ENCODE data around the gene CD200R1. TPM values are rescaled to one million over a fixed set of nuclear protein-coding genes. Genes with fewer than 3 reads are reported as not detected.

The CD200R1 gene
- total RNA-seq, 1 experiment from 2014 or later: 0.20 TPM

GRCh38 chr3:112874725-112875124, 100.2 kb downstream of the CD200R1 start:
- Histone ChIP-seq H4K20me1 (ENCODE audit: insufficient read depth) (no peaks in the 10 kb centered on the region), H3K79me2 (ENCODE audit: low read depth) (no peaks in the 10 kb centered on the region), H2AFZ (no peak overlapping the region), H3K9me3 (ENCODE audit: insufficient read depth, low read depth) (peaks cover 12% of the 10 kb centered on the region; the same call in 1 of the 2 replicates), H3K36me3 (ENCODE audit: low read depth) (no peaks in the 10 kb centered on the region), H3K9me2 (ENCODE audit: insufficient read depth) (no peaks in the 10 kb centered on the region), H3K27me3 (ENCODE audit: insufficient read depth, low read depth) (no peaks in the 10 kb centered on the region), H3K4me3 (no peak overlapping the region), H3K4me2 (no peak overlapping the region), H3F3A (ENCODE audit: insufficient read depth, low read depth) (no peaks in the 10 kb centered on the region), H3K27ac (no peak overlapping the region), H3K4me1 (replicated peaks; ENCODE audit: insufficient read depth) (no peaks in the 10 kb centered on the region)
- CTCF ChIA-PET: no interaction called here
- no peak for DNase-seq
- TF ChIP-seq CTCF (conservative IDR thresholded peaks at IDR 0.05) (no peak), EZH2 (IDR thresholded peaks at IDR 0.05; ENCODE audit: low read depth) (no peak)
- POLR2A ChIA-PET (ENCODE audit: unreplicated experiment): no interaction called here
- intact Hi-C loops (cut with micrococcal nuclease; ENCODE audit: unreplicated experiment): loop anchor here (1.0 kb wide), 1 partner anchor 10 kb away; no protein-coding TSS in a partner anchor
- BruUV-seq (replicated peaks): no TSS peak

- H3K9me2 ChIP-seq (ENCODE audit: insufficient read depth): no peaks in the 10 kb centered on the region
- ChIA-PET CTCF (no interaction called here), POLR2A (ENCODE audit: unreplicated experiment) (no interaction called here)
- H3K4me3 ChIP-seq: no peak overlapping the region
- intact Hi-C loops (cut with micrococcal nuclease; ENCODE audit: unreplicated experiment): no loop called here
- TF ChIP-seq EZH2 (IDR thresholded peaks at IDR 0.05; ENCODE audit: low read depth): no peak
- TF ChIP-seq CTCF (conservative IDR thresholded peaks at IDR 0.05): no peak
- DNase-seq: no peak
- no peaks in the 10 kb centered on the region for H3K4me1 ChIP-seq (replicated peaks; ENCODE audit: insufficient read depth)
- H3K79me2 ChIP-seq (ENCODE audit: low read depth): no peaks in the 10 kb centered on the region
- H3K27ac ChIP-seq: no peak overlapping the region
- no peaks in the 10 kb centered on the region for H3F3A ChIP-seq (ENCODE audit: insufficient read depth, low read depth)
- H4K20me1 ChIP-seq (ENCODE audit: insufficient read depth): no peaks in the 10 kb centered on the region
- H3K36me3 ChIP-seq (ENCODE audit: low read depth): no peaks in the 10 kb centered on the region
- H3K4me2 ChIP-seq: no peak overlapping the region
- no peaks in the 10 kb centered on the region for H3K27me3 ChIP-seq (ENCODE audit: insufficient read depth, low read depth)
- peaks cover 10% of the 10 kb centered on the region; the same call in 1 of the 2 replicates for H3K9me3 ChIP-seq (ENCODE audit: insufficient read depth, low read depth)
- H2AFZ ChIP-seq: no peak overlapping the region
- BruUV-seq (replicated peaks): no TSS peak
Observed at GRCh38 chr3:112873632-112874031, 101.3 kb downstream of the CD200R1 start.

GRCh38 chr3:112871735-112872134, 103.2 kb downstream of the CD200R1 start:
- POLR2A ChIA-PET (ENCODE audit: unreplicated experiment): no interaction called here
- Histone ChIP-seq H3K4me1 (replicated peaks; ENCODE audit: insufficient read depth) (no peaks in the 10 kb centered on the region), H3K27ac (no peak overlapping the region), H3F3A (ENCODE audit: insufficient read depth, low read depth) (no peaks in the 10 kb centered on the region), H3K36me3 (ENCODE audit: low read depth) (no peaks in the 10 kb centered on the region), H3K9me3 (ENCODE audit: insufficient read depth, low read depth) (peaks cover 10% of the 10 kb centered on the region; the same call in 1 of the 2 replicates), H2AFZ (no peak overlapping the region), H3K4me2 (no peak overlapping the region), H3K79me2 (ENCODE audit: low read depth) (no peaks in the 10 kb centered on the region), H4K20me1 (ENCODE audit: insufficient read depth) (no peaks in the 10 kb centered on the region), H3K4me3 (no peak overlapping the region), H3K9me2 (ENCODE audit: insufficient read depth) (no peaks in the 10 kb centered on the region), H3K27me3 (ENCODE audit: insufficient read depth, low read depth) (no peaks in the 10 kb centered on the region)
- no TSS peak for BruUV-seq (replicated peaks)
- TF ChIP-seq CTCF (conservative IDR thresholded peaks at IDR 0.05) (no peak), EZH2 (IDR thresholded peaks at IDR 0.05; ENCODE audit: low read depth) (no peak)
- intact Hi-C loops (cut with micrococcal nuclease; ENCODE audit: unreplicated experiment): no loop called here
- no peak for DNase-seq
- CTCF ChIA-PET: no interaction called here

Other genes with a start within 250 kb of the CD200R1 start
- gene CD200R1L, start 128.2 kb downstream of the CD200R1 start, total RNA-seq (2021): 0.37 TPM in 1 of 2 replicates, not detected in the other
- 27.9 and 34.3 TPM in 2 replicates for gene GTPBP8, start 15.9 kb upstream of the CD200R1 start, total RNA-seq (2021)
- 3.0 and 6.2 TPM in 2 replicates for gene BOC, start 236.5 kb upstream of the CD200R1 start, total RNA-seq (2021)